Endothelial cell of umbilical vein (primary cell): ENCODE results near the gene RYR1. TPM values are rescaled to one million over a fixed set of nuclear protein-coding genes. Genes with fewer than 3 reads are reported as not detected.

Source experiments
- BruUV-seq: library from RNA; stranded (reverse); fragments of 400-500 nt; replicated peaks from 2 replicates; lab custom pipeline; 2021; lab: Mats Ljungman, UMichigan
- CTCF ChIA-PET: fragments of 300-600, 350-600 bp; sonication (Branson Sonifier 250); formaldehyde crosslinking; loops from one replicate; lab custom pipeline; 2021; ENCODE audit warnings: antibody characterized with exemption, inconsistent platforms; lab: Charles Lee
- POLR2A ChIA-PET: fragments of 300-600, 350-600 bp; sonication (Branson Sonifier 250); formaldehyde crosslinking; loops from one replicate; lab custom pipeline; 2021; ENCODE audit warnings: antibody characterized with exemption, inconsistent platforms; lab: Charles Lee
- DNase-seq: peaks from one replicate; pipeline ENCODE4 v3.0.0-alpha.2; 2011; ENCODE audit warnings: low read depth, low spot score
- FAIRE-seq: peaks from 2 replicates; lab custom pipeline; 2011; peaks lifted over from hg19 to GRCh38; lab: Jason Lieb, UNC
- H2AFZ ChIP-seq: 2 replicates; pipeline ENCODE4 v1.6.0; 2012; ENCODE audit warnings: low read depth, low read length, control low read depth, inconsistent platforms
- H3K27ac ChIP-seq: 2 replicates; pipeline ENCODE4 v1.5.1; 2011; ENCODE audit warnings: low read depth, mild to moderate bottlenecking, control low read depth, low read length, moderate library complexity; ENCODE audit not compliant: insufficient read depth
- H3K27me3 ChIP-seq, 2 experiments: 2 replicates each; pipeline versions ENCODE4 v1.6.0 to v1.6.1; 2011; ENCODE audit warnings: low read length in 2 of 2, mixed read lengths in 1 of 2; ENCODE audit not compliant: control insufficient read depth in 2 of 2, insufficient read depth in 2 of 2
- H3K36me3 ChIP-seq, 2 experiments: 2 replicates in 1 of 2; 3 replicates in 1 of 2; pipeline ENCODE4 v1.5.1; 2011; ENCODE audit warnings: low read length in 2 of 2, mild to moderate bottlenecking in 1 of 2, moderate library complexity in 1 of 2; ENCODE audit not compliant: control insufficient read depth in 2 of 2, insufficient read depth in 2 of 2; ENCODE audit errors: extremely low read depth in 1 of 2
- H3K4me1 ChIP-seq: 3 replicates; pipeline ENCODE4 v1.5.1; 2011; ENCODE audit warnings: mild to moderate bottlenecking, low read length; ENCODE audit not compliant: control insufficient read depth, insufficient read depth; ENCODE audit errors: extremely low read depth
- H3K4me2 ChIP-seq: 2 replicates; pipeline ENCODE4 v1.6.1; 2011; ENCODE audit warnings: low read length, control low read depth, mixed read lengths; ENCODE audit not compliant: insufficient read depth
- H3K4me3 ChIP-seq, 3 experiments: fragments of 200-600 bp in 1 of 3; sonication (generic), shearing (Covaris generic) in 1 of 3; replicated peaks in 1 of 3; 2 replicates each; pipeline ENCODE4 v1.5.1; 2011 to 2016; ENCODE audit warnings: control low read depth in 3 of 3, low read length in 3 of 3, mild to moderate bottlenecking in 2 of 3, inconsistent platforms in 1 of 3, low read depth in 1 of 3, moderate library complexity in 1 of 3; ENCODE audit not compliant: insufficient read depth in 1 of 3
- H3K79me2 ChIP-seq: 2 replicates; pipeline ENCODE4 v1.6.0; 2012; ENCODE audit warnings: low read length, inconsistent platforms; ENCODE audit not compliant: control insufficient read depth, insufficient read depth
- H3K9ac ChIP-seq: replicated peaks from 2 replicates; pipeline ENCODE3; 2011; ENCODE audit warnings: low read length, control low read depth; ENCODE audit not compliant: insufficient read depth; ENCODE audit errors: extremely low read depth
- H3K9me1 ChIP-seq: replicated peaks from 3 replicates; pipeline ENCODE4 v1.6.0; 2011; ENCODE audit warnings: mild to moderate bottlenecking, low read length; ENCODE audit not compliant: control insufficient read depth, insufficient read depth; ENCODE audit errors: extremely low read depth
- H3K9me3 ChIP-seq: replicated peaks from 2 replicates; pipeline ENCODE4 v1.5.1; 2012; ENCODE audit warnings: low read length, inconsistent platforms; ENCODE audit not compliant: control insufficient read depth, insufficient read depth
- H4K20me1 ChIP-seq: replicated peaks from 2 replicates; pipeline ENCODE3; 2011; ENCODE audit warnings: mild to moderate bottlenecking, low read length; ENCODE audit not compliant: control insufficient read depth, insufficient read depth; ENCODE audit errors: extremely low read depth
- GATA2 ChIP-seq: IDR thresholded peaks from 2 replicates; pipeline ENCODE4 v1.7.0; 2011; ENCODE audit warnings: low read depth, mild to moderate bottlenecking, moderate library complexity, mixed read lengths, low read length; ENCODE audit not compliant: insufficient read length, insufficient read depth
- JUN ChIP-seq: IDR thresholded peaks from 2 replicates; pipeline ENCODE4 v1.6.1; 2011; ENCODE audit warnings: borderline replicate concordance, low read depth; ENCODE audit not compliant: insufficient read length, insufficient read depth
- MYC ChIP-seq: IDR thresholded peaks from one replicate; pipeline ENCODE4 v1.6.1; 2011; ENCODE audit warnings: mild to moderate bottlenecking, low read depth, low read length
- dilution Hi-C: fragments of 300-500 bp; cut with MboI; formaldehyde crosslinking; loops from one replicate; pipeline ENCODE4 v1.15.0; 2019; ENCODE audit warnings: low sequenced_read_pairs; ENCODE audit not compliant: extremely low pct_ligation_motif_present
- intact Hi-C: fragments of 100-400 bp; cut with micrococcal nuclease; formaldehyde crosslinking; loops from one replicate; pipeline ENCODE4 v1.10.0; 2022
- polyA plus RNA-seq, 4 experiments: library from polyadenylated mRNA; depleted of rRNA in 3 of 4; stranded (reverse) in 3 of 4; unstranded in 1 of 4; fragments of >200 nt; gene quantifications; 2 replicates each; pipeline versions ENCODE4 v1.2.1 to v1.2.3, GENCODE V29; 2011 to 2012; ENCODE audit warnings: missing spikeins in 1 of 4
- total RNA-seq: library from RNA; stranded (reverse); gene quantifications from 2 replicates; pipeline ENCODE4 v1.2.3, GENCODE V29; 2021
- TF ChIP-seq, protein P1 (sequence below), 2 donors: IDR thresholded peaks; 1 replicate in 1 of 2; 2 replicates in 1 of 2; pipeline ENCODE4 v1.5.1; 2011; ENCODE audit warnings: low read length in 2 of 2, mild to moderate bottlenecking in 2 of 2, moderate library complexity in 2 of 2, control low read depth in 1 of 2, inconsistent platforms in 1 of 2, low read depth in 1 of 2; ENCODE audit not compliant: insufficient read depth in 1 of 2; ENCODE audit errors: extremely low read depth in 1 of 2

RYR1 gene
- total and polyA plus RNA-seq, 2 donors (not counting 3 experiments of a cell fraction or from before 2014, with no cell fraction given) = under 0.01 to 0.02 TPM

- no TSS peak for BruUV-seq
- CTCF ChIA-PET = no interaction called here
Measured at GRCh38 chr19:38455031-38455430, 21.5 kb downstream of the RYR1 start.

DNA sequence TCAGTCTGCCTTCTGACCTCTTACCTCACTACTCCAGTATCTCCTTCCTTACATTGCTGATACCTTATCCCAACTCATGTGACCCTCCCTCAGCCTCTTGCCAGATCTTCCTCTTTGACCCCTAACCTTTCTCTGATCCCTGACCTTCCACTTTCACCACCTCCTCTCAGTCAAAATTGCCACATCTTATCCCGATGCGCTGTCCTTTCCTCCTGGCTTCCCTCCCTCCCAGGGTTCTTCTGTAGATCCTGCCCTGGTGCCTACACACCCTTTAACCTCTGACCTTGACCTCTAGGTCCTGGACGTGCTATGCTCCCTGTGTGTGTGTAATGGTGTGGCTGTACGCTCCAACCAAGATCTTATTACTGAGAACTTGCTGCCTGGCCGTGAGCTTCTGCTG is 23.7 kb downstream of the RYR1 start:
- BruUV-seq = no TSS peak
- no peaks in the 10 kb centered on the region for H3K79me2 ChIP-seq
- no peaks in the 10 kb centered on the region for H4K20me1 ChIP-seq
- dilution Hi-C loops = no loop called here
- no peaks in the 10 kb centered on the region for H3K27me3 ChIP-seq
- FAIRE-seq = no peak
- TF ChIP-seq, protein P1, sequence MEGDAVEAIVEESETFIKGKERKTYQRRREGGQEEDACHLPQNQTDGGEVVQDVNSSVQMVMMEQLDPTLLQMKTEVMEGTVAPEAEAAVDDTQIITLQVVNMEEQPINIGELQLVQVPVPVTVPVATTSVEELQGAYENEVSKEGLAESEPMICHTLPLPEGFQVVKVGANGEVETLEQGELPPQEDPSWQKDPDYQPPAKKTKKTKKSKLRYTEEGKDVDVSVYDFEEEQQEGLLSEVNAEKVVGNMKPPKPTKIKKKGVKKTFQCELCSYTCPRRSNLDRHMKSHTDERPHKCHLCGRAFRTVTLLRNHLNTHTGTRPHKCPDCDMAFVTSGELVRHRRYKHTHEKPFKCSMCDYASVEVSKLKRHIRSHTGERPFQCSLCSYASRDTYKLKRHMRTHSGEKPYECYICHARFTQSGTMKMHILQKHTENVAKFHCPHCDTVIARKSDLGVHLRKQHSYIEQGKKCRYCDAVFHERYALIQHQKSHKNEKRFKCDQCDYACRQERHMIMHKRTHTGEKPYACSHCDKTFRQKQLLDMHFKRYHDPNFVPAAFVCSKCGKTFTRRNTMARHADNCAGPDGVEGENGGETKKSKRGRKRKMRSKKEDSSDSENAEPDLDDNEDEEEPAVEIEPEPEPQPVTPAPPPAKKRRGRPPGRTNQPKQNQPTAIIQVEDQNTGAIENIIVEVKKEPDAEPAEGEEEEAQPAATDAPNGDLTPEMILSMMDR (IDR thresholded peaks at IDR 0.05; ENCODE audit: extremely low read depth in 1 of 2, insufficient read depth in 1 of 2, low read depth in 1 of 2, low read length in 2 of 2) = no peak
- no peak for TF ChIP-seq GATA2
- H3K27ac ChIP-seq = no peak overlapping the region
- no peaks in the 10 kb centered on the region for H3K4me1 ChIP-seq
- POLR2A ChIA-PET = no interaction called here
- H3K9me3 ChIP-seq = no peaks in the 10 kb centered on the region
- intact Hi-C loops = no loop called here
- H3K9me1 ChIP-seq = no peaks in the 10 kb centered on the region
- no peaks in the 10 kb centered on the region for H3K36me3 ChIP-seq
- H3K9ac ChIP-seq = no peak overlapping the region
- H3K4me3 ChIP-seq = no peak overlapping the region
- DNase-seq = no peak
- CTCF ChIA-PET = no interaction called here
- no peak overlapping the region for H3K4me2 ChIP-seq
- H2AFZ ChIP-seq = no peak overlapping the region

More at GRCh38 chr19:38455031-38455430, 21.5 kb downstream of the RYR1 start:
- no peak overlapping the region for H3K4me3 ChIP-seq
- no peak overlapping the region for H3K4me2 ChIP-seq
- no peak overlapping the region for H2AFZ ChIP-seq
- no peak overlapping the region for H3K27ac ChIP-seq
- H3K9ac ChIP-seq = no peak overlapping the region
- intact Hi-C loops (no loop called here), dilution Hi-C loops (no loop called here)
- POLR2A ChIA-PET = no interaction called here
- no peaks in the 10 kb centered on the region for H3K79me2 ChIP-seq
- H3K9me3 ChIP-seq = no peaks in the 10 kb centered on the region
- H3K4me1 ChIP-seq = no peaks in the 10 kb centered on the region
- H3K36me3 ChIP-seq = no peaks in the 10 kb centered on the region
- H3K9me1 ChIP-seq = no peaks in the 10 kb centered on the region
- H4K20me1 ChIP-seq = no peaks in the 10 kb centered on the region
- H3K27me3 ChIP-seq = no peaks in the 10 kb centered on the region
- no peak for TF ChIP-seq JUN
- no peak for TF ChIP-seq MYC
- FAIRE-seq (no peak), DNase-seq (no peak)
